Upper lobe of left lung (tissue), 6 donors: Measurements from ENCODE around the gene CNTNAP2. TPM values are rescaled to one million over a fixed set of nuclear protein-coding genes. Genes with fewer than 3 reads are reported as not detected.

Source experiments
- ATAC-seq, 2 donors: fragments of 200-7000 bp; cut with Tn5 transposase; one replicate each; pipeline ENCODE4 v1.9.1; 2022; ENCODE audit warnings: mild to moderate bottlenecking in 2 of 2, moderate library complexity in 2 of 2; ENCODE audit not compliant: low FRiP score in 2 of 2
- DNase-seq, 2 donors: peaks; one replicate each; pipeline ENCODE4 v3.0.0-alpha.2; 2019 to 2020
- H3K27ac ChIP-seq, 4 donors: fragments of 200-600 bp; sonication (generic); one replicate each; pipeline ENCODE4 v1.5.1; 2016 to 2019
- H3K27me3 ChIP-seq, 4 donors: fragments of 200-600 bp; sonication (generic); one replicate each; pipeline ENCODE4 v1.5.1; 2017 to 2019
- H3K36me3 ChIP-seq, 4 donors: fragments of 200-600 bp; sonication (generic); one replicate each; pipeline ENCODE4 v1.5.1; 2016 to 2019
- H3K4me1 ChIP-seq, 4 donors: fragments of 200-600 bp; sonication (generic); one replicate each; pipeline ENCODE4 v1.5.1; 2018 to 2019
- H3K4me3 ChIP-seq, 4 donors: fragments of 200-600 bp; sonication (generic); one replicate each; pipeline ENCODE4 v1.5.1; 2017 to 2019; ENCODE audit warnings: mild to moderate bottlenecking in 2 of 4, moderate library complexity in 1 of 4
- H3K9me3 ChIP-seq, 4 donors: fragments of 200-600 bp; sonication (generic); one replicate each; pipeline ENCODE4 v1.5.1; 2018 to 2019
- EP300 ChIP-seq, 4 donors: sonication (generic); formaldehyde crosslinking; IDR thresholded peaks; one replicate each; pipeline ENCODE4 v1.5.1; 2017; ENCODE audit warnings: antibody characterized with exemption in 4 of 4, control low read depth in 2 of 4
- POLR2A ChIP-seq, 4 donors: fragments of 450-650 bp; IDR thresholded peaks; one replicate each; pipeline ENCODE4 v1.5.1; 2016 to 2017; ENCODE audit warnings: antibody characterized with exemption in 4 of 4, mild to moderate bottlenecking in 2 of 4
- POLR2AphosphoS5 ChIP-seq, 2 donors: sonication (generic); formaldehyde crosslinking; IDR thresholded peaks; one replicate each; pipeline ENCODE4 v1.5.1; 2017; ENCODE audit warnings: antibody characterized with exemption in 2 of 2
- WGBS, 2 donors: methylation state at CpG; one replicate each; pipeline ENCODE4 v1.1.5; 2017 to 2018; 5-methylcytosine and 5-hydroxymethylcytosine counted together
- total RNA-seq, 6 donors: library from RNA; depleted of rRNA in 4 of 6; stranded (reverse); fragments of >200 nt in 4 of 6; gene quantifications; one replicate each; pipeline versions ENCODE4 v1.1.0 to v1.2.1, GENCODE V29; 2016 to 2021
- TF ChIP-seq, protein P1 (sequence below), 6 experiments: fragments of 450-650 bp in 4 of 6; fragments of 200-600 bp in 2 of 6; sonication (generic) in 2 of 6; IDR thresholded peaks; one replicate each; pipeline ENCODE4 v1.5.1; 2016 to 2019; ENCODE audit warnings: antibody characterized with exemption in 6 of 6
- donor health status: DM: no; HTN: no; CAD: no; lungs with moderate emphysema.
- donor health status: DM: no; HTN: yes; CAD: no; lungs with severe emphysema.

Gene CNTNAP2
- total RNA-seq, 6 donors from 2014 or later = 0.06 to 1.0 (median 0.37) TPM

DNA sequence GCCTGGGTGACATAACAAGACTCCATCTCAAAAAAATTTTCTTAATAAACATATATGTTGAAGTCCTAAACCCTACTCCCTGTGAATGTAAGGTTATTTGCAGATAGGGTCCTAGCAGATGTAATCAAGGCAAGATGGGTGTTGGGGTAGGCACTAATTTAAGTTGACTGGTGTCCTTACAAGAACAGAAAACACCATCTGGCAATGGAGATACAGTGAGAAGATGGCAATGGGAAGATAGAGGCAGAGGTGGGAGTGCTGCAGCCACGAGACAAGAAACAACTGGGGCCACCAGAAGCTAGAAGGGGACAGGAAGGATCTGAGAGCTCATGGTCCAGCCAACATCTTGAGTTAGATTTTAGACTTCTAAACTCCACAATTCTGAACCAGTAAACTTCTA lies 606.4 kb downstream of the CNTNAP2 start:
- Histone ChIP-seq H3K4me3 (no peak overlapping the region), H3K9me3 (no peaks in the 10 kb centered on the region), H3K27ac (no peak overlapping the region), H3K27me3 (no peaks in the 10 kb centered on the region), H3K4me1 (no peaks in the 10 kb centered on the region), H3K36me3 (no peaks in the 10 kb centered on the region)
- ATAC-seq (no peak), DNase-seq (no peak)
- TF ChIP-seq POLR2A (IDR thresholded peaks at IDR 0.05) (no peak), POLR2AphosphoS5 (IDR thresholded peaks at IDR 0.05) (no peak), EP300 (IDR thresholded peaks at IDR 0.05) (no peak)
- TF ChIP-seq, protein P1, sequence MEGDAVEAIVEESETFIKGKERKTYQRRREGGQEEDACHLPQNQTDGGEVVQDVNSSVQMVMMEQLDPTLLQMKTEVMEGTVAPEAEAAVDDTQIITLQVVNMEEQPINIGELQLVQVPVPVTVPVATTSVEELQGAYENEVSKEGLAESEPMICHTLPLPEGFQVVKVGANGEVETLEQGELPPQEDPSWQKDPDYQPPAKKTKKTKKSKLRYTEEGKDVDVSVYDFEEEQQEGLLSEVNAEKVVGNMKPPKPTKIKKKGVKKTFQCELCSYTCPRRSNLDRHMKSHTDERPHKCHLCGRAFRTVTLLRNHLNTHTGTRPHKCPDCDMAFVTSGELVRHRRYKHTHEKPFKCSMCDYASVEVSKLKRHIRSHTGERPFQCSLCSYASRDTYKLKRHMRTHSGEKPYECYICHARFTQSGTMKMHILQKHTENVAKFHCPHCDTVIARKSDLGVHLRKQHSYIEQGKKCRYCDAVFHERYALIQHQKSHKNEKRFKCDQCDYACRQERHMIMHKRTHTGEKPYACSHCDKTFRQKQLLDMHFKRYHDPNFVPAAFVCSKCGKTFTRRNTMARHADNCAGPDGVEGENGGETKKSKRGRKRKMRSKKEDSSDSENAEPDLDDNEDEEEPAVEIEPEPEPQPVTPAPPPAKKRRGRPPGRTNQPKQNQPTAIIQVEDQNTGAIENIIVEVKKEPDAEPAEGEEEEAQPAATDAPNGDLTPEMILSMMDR (IDR thresholded peaks at IDR 0.05) = no peak
- 50 to 60% methylated on average over 1 of the region's 1 CpG for WGBS, 2 donors

DNA sequence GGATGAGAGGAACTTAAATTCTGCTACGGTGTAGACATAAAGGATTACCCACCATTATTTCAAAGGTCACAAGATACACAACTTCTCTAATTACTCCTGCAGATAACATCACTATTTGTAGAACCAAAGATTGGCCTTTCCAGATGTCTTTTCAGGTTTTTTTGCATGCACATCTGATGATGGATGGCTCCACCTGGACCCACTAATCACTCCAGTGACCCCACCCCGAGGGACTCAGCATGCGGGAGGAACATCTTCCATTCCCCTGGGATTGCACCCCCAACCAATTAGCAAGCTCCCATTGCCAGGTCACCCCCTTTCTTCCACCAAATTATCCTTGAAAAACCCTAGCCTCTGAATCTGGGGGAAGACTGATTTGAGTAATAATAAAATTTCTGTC lies 608.9 kb downstream of the CNTNAP2 start:
- Histone ChIP-seq H3K4me1 (no peaks in the 10 kb centered on the region), H3K4me3 (no peak overlapping the region), H3K36me3 (no peaks in the 10 kb centered on the region), H3K27ac (no peak overlapping the region), H3K27me3 (no peaks in the 10 kb centered on the region), H3K9me3 (no peaks in the 10 kb centered on the region)
- no peak for DNase-seq
- 84 to 85% methylated on average over 3 of the region's 3 CpGs for WGBS, 2 donors
- no peak for TF ChIP-seq POLR2A (IDR thresholded peaks at IDR 0.05)
- no peak for TF ChIP-seq EP300 (IDR thresholded peaks at IDR 0.05)
- TF ChIP-seq, protein P1 (IDR thresholded peaks at IDR 0.05) = no peak
- no peak for TF ChIP-seq POLR2AphosphoS5 (IDR thresholded peaks at IDR 0.05)
- ATAC-seq = no peak

DNA sequence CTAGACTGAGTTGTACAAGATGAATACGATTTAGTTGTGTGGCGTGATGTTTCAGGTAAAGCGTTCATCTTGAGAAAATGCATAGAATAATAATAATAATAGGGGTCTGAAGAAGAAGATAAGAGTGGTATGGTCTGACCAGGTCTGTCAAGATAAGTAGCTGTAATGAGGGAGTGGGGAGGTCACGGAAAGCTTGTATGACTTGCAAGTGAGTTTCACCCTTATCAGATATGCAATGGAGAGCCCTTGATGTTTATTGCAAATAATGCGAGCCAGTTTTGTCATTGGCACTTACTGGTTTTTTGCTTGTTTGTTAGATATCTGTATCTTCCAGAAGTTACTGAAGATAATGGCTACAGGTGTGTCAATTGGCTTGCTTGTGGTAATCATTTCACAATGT lies 611.5 kb downstream of the CNTNAP2 start:
- TF ChIP-seq POLR2A (IDR thresholded peaks at IDR 0.05) (no peak), POLR2AphosphoS5 (IDR thresholded peaks at IDR 0.05) (no peak), EP300 (IDR thresholded peaks at IDR 0.05) (no peak)
- TF ChIP-seq, protein P1 (IDR thresholded peaks at IDR 0.05) = no peak
- H3K27ac ChIP-seq = no peak overlapping the region
- WGBS, 2 donors = 84 to 85% methylated on average over 5 of the region's 5 CpGs
- H3K4me3 ChIP-seq = no peak overlapping the region
- no peak for DNase-seq
- no peaks in the 10 kb centered on the region for H3K36me3 ChIP-seq
- H3K4me1 ChIP-seq = no peaks in the 10 kb centered on the region
- no peaks in the 10 kb centered on the region for H3K9me3 ChIP-seq
- no peaks in the 10 kb centered on the region for H3K27me3 ChIP-seq
- no peak for ATAC-seq

DNA sequence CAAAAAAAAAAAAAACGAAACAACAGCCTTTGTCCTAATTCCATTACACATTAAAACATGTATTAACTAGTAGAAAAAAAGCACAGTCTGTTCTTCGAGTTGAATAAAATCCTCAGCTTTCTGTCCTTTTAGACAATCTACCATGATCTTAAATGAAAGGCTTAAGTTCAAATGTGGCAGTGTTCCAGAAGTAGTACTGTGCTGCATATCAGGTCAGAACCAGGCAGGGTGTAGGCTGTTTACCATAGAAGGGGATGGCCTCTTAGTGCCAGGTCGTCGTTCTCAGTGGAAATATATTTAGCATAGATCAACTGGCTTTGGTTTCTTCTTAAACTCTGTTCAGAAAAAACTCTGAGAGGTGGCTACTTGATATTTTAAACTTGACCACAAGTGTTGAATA lies 612.0 kb downstream of the CNTNAP2 start:
- Histone ChIP-seq H3K27me3 (no peaks in the 10 kb centered on the region), H3K9me3 (no peaks in the 10 kb centered on the region), H3K36me3 (no peaks in the 10 kb centered on the region), H3K27ac (no peak overlapping the region), H3K4me3 (no peak overlapping the region), H3K4me1 (no peaks in the 10 kb centered on the region)
- TF ChIP-seq, protein P1 (IDR thresholded peaks at IDR 0.05) = no peak
- TF ChIP-seq EP300 (IDR thresholded peaks at IDR 0.05) = no peak
- no peak for TF ChIP-seq POLR2A (IDR thresholded peaks at IDR 0.05)
- no peak for TF ChIP-seq POLR2AphosphoS5 (IDR thresholded peaks at IDR 0.05)
- DNase-seq = no peak
- no peak for ATAC-seq
- 57 to 65% methylated on average over 4 of the region's 4 CpGs for WGBS, 2 donors

DNA sequence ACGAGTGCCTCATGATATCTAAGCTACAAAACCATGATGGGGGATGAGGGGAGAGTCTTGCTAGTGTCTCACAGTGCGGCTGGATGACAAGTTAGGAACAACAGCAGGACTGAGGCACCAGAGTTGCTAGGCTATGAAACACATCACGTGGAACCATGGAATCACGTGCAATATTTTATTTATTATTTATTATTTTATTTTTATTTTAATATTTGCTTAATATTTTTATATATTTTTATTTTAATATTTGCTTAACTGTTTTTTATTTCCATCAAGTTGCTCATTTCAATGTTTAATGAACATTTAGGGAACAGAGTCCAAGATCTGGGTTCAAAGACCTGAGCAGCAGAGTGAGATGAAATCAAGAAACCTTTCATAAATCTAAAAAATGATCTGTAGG lies 614.6 kb downstream of the CNTNAP2 start:
- Histone ChIP-seq H3K9me3 (no peaks in the 10 kb centered on the region), H3K27ac (no peak overlapping the region), H3K36me3 (no peaks in the 10 kb centered on the region), H3K4me1 (no peaks in the 10 kb centered on the region), H3K27me3 (no peaks in the 10 kb centered on the region), H3K4me3 (no peak overlapping the region)
- WGBS, 2 donors = 79 to 87% methylated on average over 4 of the region's 4 CpGs
- TF ChIP-seq EP300 (IDR thresholded peaks at IDR 0.05) = no peak
- TF ChIP-seq POLR2AphosphoS5 (IDR thresholded peaks at IDR 0.05) = no peak
- TF ChIP-seq POLR2A (IDR thresholded peaks at IDR 0.05) = no peak
- TF ChIP-seq, protein P1 (IDR thresholded peaks at IDR 0.05) = no peak
- DNase-seq (no peak), ATAC-seq (no peak)
